ENCODE data around the gene CPM.
A peak's percentile ranks its signal among the peaks of the same experiment; 100 is the strongest.

CPM gene

DNA sequence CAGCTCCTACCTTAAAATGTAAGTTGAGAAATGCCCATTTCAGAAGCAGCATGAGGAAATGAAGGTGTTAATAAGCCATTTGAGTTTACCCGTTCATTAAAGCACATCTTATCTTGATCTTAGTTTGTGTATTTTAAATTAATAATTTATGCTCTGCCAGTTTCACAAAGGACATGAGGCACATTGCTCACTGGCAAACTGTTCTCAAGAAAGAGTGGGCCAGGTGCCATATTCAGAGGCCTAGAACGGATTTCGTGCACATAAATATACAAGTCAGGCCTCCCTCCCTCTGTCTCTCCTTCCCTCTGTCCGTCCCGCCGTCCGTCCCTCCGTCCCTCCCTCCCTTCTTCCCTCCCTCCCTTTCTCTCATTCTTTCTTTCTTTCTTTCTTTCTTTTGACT, 29.5 kb downstream of the CPM start:
- no peak for DNase-seq

DNA sequence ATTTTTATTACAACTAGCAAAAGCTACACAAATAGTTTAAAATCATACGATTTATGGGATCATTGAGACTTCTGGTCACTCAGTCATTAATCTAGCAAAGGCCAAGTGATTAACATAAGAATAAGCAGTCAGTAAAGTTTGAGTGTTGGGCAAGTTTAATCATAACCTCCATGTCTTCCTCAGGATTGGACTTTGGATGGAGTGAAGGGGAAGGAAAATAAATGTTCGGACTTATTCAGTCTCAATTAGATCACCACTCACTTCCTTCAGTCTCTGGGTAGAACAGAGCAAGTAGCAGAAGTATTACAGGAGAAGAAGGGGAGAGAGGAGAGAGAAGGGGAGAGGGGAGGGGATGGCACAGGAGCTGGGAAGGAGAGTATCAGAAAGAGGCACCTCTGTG, 31.4 kb downstream of the CPM start:
- no peak for DNase-seq

DNA sequence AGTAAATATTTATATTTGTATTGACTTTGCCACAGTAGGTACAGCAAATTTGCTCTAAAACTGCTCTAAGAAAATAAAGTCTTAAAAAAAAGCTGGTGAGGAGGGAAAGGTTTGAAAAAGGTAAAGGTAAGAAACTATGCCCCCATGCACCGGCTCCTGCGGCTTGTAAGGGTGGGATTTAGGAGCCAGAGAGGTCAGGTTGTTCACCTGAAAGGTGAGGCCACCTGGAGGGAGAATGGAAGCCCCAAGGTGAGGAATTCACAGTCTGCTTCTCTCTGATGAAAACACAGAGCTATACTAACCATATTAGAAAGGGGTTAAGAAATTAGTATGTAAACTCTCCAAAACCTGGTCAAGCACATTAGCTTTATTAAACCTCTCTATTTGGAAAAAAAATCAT, 31.8 kb downstream of the CPM start:
- DNase-seq, result no peak

DNA sequence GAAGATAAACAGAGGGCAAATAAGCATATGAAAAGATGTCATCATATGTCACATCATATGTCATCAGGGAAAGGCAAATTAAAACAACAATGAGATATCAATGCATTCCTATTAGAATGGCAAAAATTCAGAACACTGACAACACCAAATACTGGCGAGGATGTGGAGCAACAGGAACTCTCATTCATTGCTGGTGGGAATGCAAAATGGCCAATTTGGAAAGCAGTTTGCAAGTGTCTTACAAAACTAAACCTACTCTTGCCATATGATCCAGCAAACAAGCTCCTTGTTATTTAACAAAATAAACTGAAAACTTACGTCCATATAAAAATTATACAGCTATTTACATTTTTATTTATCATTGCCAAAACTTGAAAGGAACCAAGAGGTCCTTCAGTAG, 32.7 kb downstream of the CPM start:
- DNase-seq, result no peak

DNA sequence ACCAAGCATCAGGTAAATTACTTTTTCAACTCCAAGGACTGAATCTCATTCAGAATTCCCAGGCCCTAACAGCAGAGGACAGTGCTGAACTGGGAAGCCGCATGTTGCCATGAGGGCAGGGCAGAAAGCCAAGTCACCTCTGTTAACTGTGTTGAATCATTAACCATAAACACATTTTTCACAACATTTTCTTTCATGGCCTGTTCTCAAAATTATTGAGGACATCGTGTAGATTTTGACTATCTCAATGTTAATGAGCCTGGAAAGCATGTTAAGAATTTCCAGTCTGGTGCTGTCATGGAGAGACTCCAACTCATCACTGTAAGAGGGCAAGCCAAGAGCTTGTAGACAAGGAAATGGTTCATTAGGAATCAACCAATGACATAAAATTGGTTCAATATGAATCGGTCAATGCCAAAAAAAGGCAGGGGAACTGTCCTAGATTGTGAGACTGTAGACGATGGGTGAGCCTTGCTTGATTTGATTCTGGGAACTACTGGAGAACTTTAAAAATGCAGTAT, 33.7 kb downstream of the CPM start:
- no peak for DNase-seq

DNA sequence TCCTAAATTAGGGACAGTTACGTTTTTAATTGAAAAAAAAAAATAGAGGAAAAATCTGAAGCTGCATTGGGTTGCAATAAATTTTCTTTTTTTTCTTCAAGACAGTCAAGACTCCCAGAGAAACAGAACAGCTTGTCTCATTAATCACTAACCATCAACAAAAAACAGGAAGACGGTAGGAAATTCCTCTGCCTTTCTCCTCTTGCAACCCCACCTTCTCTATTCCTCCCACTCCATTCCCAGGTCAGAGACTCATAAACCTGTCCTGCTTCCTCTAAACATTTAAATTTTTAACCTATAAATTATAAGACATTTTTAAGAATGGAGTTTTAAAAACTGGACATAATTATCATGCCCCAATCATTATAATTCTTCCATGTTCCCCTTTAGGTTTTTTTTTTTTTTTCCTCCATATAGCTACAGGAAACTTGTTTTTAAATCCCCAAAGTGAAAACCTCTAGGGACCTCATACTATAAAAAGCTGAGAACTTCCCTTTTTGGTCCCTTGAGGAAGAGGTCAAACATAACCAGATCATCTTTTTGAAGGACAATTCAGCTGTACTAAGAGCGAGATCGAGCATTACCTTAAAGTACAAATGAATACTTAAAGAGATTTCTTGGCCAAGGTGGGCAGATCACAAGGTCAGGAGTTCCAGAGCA, 36.0 kb downstream of the CPM start:
- no peak for DNase-seq

DNA sequence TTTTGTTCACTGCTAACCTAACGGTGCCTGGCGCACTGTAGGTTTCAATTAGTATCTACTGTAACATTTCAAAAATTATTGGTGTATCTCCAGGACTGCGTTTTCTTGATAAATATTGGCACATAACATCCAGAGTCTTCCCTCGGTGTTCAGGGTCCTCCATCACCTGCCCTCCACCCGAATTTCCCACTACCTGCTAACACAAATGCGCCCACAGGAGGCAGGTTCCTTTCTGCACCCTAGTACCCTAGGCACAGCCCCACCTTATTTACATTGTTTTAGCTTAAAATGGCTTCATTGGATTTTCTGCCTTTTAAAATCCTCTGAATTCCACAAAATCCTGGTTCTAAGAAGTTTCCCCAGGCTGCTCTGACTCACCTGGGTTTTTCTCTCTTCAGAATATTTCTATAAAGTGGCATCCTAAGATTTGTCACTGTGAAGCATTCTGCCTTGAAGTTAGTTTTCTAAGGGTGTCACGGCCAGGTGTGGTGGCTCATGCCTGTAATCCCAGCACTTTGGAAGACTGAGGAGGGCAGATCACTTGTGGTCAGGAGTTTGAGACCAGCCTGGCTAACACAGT, 38.6 kb downstream of the CPM start:
- no peak for DNase-seq

DNA sequence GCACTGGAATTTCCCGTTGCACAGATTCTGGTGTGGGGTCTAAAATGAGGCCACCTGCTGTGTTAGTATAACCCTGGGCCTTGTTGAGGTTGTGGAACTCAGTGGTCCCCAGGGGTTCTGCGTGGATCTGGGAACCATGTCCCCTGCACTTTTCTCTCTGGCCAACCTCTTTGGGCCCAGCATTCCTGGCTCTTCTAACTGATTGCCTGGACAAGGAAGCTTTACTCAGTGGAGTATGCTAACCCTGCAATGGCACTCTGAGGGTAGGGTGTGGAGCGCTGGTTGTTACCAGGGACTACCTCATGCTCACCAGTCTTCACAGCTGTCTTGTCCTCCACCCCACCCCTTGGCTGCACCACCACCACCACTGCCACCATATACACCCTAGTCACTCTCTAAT, 39.2 kb downstream of the CPM start:
- DNase-seq, result no peak

DNA sequence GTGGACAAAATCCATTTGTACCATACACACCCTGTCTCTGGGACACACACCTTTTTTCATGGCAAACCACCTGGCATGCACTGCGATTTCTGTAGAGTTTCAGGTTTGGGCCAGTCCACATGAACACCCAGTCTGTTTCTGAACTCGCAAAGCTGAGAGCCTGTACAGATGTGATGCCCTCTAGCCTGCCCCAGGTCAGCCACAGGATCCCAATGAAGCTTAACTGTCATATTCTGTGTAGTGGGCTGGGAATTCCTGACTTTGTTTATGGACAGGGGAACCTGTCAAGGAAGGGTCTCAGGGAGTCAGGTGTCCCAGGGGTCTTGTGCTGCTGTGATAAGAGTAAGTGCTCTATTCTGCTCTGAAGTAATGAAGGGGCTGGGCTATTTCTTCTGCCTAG, 39.8 kb downstream of the CPM start:
- no peak for DNase-seq

DNA sequence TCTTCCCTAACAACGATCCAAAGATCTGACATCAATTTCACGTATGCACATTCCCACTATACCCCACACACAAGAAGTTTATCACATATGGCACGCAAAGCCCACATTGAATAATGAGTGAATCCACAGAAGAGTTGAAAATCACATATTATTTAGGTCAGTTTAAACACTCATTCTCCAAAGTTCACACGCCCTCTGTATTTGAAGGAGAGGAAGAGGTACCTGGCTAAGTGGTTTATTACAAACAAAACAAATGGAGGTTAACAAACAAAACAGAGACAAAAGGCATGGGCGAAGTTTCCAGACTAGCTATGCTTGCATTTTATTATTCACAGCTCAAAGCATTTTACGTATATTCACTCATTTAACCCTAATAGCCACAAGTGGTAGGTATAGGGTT, 41.8 kb downstream of the CPM start:
- DNase-seq, result no peak

DNA sequence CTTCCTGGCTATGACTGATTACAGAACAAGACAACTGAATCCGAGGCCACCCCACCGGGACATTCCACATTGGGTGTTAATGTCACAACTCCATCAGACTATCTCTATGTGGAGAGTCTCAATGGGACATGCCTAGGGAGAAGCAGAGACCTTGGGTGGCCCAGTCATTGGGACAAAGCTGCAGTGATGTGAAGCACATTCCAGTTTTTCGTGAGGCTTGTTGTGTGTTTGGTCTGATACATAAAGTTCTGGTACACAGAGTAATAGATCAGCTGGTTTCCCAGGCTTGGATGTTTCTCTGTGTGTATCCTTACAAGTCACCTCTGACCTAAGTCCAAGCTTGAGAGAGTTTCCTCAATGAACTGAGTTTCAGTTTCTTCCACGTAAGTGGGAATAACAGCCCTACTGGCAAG, 42.3 kb downstream of the CPM start:
- DNase-seq, result no peak

DNA sequence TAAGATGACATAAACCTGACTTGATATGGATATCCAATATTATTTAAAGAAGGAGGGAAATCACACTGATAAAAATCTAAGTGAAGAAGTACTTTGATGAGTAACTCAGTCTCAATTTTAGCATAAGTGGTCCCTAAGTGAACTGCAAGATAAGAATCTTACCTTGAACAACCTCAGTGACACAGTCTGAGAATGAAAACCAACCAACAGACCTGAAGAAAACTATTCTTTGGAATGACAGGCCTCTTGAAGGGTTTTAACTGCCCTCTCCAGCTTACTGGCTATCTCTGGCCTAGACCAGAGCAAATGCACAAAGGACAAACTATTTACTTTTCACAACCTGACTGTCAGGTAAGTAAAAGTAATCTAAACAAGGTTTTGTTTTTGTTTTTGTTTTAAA, 44.7 kb downstream of the CPM start:
- peak; percentile 71 for DNase-seq

DNA sequence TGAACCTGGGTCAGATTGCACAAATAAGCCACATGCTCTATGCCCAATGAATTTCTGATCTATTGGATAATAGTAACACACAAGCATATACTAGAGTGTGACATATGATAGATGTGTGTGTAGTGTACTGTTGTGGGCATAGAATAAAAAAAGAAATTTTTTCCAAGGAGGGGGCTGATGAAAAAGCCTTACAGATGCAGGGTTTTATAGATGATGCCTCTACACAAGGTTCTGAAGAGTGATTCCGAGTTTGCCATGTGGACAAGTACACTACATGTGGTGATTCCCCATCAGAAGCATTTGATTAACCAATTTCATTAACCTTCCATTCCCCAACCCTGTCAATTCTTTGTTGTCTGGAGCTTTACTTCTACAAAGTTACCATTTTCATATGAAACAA, 45.3 kb downstream of the CPM start:
- no peak for DNase-seq

DNA sequence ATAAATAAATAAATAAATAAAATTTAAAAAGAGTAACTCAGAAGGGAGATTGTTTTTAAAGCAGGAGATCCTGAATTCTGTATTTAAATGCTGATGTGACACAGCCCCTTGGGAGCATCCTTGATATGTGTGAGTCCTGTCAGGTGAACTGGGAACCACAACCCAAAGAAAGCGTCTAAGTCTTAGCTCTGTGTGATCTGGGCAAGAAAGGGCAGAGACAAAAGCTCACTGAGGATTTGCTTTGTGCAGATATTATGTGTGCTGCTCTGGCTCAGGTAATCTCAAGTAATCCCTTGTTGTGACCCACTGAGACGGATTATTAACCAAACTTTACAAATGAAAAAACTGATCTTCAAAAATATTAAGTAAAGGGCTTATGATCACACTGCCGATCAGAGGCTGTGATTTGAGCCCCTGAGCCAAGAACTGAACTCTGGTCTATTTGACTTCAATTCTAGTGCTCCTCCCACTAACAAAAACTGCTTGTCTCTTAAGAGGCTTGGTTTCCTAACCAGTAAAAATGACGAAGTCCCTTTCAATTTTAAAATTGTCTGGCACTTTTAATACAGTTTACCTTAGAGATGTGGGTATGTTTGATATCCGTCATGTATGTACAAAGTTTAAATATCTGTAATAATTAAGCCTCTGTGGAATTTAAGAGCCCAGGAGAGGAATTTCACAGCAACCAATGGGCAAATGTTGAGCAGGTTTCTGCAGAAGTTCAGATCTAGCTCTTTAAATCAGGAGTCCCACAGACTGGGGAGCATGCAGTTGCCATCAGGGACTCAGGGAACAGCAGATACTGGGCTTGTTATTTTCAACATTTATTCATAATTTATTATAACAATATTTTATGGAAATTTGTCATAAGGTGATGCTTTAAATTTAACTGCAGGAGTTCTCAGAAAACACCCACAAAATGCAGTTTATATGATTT, 46.1 kb downstream of the CPM start:
- no peak for DNase-seq

DNA sequence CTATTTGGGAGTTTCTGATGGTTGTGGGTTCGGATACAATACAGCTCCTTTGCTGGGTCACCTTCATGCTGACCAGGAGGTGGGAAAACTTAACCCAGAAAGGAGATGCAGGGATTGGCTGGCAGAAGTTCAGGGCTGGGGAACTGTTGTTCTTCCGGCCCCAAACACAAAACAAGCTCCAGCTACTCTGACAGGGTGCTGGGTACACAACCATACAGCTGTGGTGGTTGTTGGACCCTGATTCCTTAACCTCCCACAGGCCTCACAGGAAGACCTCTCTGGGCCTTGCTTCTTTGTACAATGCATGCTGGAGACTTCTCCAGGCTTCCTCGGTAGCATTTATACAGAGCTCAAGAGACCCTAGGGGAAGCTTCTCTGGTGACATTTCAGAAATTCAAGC, 47.6 kb downstream of the CPM start:
- DNase-seq, result no peak

DNA sequence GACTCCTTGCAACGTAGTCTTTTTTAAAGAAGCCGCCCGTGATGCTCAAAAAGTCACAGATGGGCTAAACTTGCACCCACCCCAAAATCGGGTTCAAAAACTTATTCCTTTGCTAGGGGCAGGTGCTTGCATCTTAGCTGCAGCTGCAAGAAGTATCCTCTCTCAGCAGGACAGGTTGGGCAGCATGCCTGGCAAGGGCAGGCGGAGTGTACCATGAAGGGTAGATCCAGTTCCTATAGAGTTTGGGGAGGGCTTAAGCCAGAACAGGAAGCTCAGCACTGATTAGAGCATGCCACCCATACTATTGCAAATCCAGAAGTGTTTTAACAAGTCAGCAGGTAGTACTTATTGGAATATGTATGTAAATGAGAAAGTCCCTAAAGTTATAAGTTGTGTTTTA, 48.7 kb downstream of the CPM start:
- no peak for DNase-seq

DNA sequence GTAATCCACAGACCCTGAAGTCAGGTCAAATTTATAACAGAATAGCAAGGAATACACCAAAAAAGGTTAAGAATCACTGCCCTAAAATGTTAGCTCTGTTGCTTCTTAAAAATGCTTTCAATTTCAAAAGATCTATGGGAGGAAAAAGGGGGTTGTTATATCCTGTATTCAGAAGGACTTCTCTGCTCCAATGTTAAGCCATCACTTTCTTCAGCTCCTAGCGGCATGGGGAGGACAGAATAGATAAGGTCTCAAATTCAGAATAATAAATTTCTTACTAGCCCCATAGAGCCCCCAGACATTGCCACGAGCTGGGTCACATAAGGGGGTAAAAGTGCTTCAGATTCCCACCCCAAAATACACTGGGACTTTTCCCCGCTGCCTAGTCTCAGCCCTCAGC, 49.8 kb downstream of the CPM start:
- DNase-seq, result no peak

DNA sequence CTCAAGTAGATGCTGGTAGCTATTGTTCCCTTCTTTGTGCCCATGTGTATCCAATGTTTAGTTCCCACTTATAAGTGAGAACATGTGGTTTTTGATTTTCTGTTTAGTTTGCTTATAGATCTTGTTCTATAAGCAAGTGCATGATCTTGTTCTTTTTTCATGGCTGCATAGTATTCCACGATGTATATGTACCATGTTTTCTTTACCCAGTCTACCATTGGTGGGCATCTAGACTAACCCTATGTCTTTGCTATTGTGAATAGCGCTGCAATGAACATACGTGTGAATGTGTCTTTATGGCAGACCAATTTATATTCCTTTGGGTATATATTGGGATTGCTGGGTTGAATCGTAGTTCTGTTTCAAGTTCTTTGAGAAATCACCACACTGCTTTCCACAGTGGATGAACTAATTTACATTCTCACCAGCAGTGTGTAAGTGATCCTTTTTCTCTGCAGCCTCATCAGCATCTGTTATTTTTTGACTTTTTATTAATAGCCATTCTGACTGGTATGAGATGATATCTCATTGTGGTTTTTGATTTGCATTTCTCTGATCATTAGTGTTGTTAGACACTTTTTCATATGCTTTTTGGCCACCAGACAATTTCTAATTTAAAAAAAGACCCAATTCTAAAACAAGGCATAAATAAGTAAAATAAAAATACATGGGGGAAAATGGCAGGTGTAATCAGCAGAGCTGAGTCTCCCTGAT, 50.6 kb downstream of the CPM start:
- no peak for DNase-seq

DNA sequence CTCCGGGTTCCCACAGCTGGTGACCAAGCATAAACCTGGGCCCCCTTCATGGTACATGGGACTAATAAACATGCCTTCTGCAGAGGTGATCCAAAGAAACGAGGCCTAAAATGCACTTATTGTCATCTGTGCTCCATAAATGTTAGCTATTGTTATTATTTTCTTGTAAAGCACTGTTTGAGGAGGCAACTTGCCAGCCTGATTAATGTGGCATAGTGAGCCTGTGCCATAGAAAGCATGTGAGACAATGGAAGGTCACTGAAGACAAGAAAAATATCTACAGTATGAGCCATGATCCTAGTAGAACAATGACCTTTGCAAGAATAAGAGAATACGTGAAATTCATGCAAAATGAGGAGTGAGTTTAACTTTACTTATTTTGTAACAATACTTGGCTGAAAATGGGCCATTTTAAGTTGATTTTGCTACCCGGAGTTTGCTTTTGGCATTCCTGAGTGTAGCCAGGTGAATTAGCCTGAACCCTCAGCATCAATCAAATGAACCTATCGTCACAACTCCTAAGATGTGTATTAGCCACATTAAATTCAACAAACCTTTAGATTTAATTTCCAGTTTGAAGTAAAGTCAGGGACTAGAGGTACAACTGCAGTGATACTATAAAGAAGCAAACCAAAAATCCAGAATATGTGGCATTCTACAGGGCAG, 52.2 kb downstream of the CPM start:
- DNase-seq, result no peak

DNA sequence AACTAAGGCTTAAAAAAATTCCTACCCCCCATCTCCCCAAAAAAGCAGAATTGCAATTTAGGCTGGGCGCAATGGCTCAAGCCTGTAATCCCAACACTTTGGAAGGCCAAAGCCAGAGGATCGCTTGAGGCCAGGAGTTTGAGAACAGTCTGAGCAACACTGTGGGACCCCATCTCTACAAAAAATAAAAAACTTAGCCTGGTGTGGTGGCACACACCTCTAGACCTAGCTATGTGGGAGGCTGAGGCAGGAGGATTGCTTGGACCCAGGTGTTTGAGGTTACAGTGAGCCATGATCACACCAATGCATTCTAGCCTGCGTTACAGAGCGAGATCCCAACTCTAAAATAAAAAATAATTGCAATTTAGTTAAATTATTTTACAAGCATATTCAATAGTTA, 54.1 kb downstream of the CPM start:
- no peak for DNase-seq

DNA sequence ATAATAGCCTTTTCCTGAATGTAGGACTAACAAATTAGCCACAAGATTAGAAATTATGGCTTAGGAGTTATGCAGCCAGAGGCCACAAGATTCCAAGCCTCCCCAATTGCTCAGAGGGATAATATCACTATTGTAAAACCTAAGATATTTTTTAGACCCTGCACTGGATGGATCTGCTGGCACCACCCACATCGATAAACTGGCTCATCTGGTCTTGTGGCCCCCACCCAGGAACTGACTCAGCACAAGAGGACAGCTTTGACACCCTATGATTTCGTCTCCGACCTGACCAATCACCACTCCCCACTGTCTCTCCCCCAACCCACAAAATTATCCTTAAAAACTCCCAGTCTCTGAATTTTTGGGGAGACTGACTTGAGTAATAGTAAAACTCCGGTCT, 54.7 kb downstream of the CPM start:
- DNase-seq, result no peak

DNA sequence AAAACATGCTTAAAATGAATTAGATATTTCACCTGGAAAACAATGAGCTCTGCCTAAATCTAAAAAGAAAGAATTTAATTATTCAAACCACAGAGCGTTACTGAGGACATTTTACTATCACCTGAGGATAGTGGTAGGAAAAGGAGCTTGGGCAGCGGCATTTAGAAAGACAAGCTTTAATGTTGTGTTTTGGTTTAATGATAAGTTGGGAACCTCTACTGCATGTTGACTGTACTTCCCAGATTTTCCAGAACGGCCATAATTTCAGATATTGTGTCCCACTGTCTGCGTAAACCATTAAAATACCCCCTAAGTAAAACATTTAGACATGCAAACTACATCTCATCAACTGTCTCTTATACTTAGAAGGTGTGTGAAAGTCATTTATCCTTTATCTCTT, 55.4 kb downstream of the CPM start:
- no peak for DNase-seq

DNA sequence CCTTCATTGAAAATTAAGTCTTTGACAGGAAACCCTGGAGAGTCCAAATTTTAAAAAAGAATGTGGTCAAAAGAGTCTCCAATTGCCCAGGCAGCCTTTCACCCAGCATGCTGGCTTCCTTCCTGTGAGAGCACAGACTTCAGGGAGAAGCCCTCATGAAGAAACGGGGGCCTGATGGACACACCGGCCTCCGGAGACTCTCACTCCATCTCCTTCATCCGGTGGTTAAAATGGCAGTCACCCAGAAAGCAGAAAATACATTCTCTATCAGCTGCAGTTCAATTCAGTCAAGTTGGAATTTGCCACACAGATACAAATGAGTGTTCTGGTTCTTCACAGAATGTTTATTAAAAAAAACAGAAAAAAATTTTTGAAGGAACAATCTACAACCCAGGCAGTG, 56.5 kb downstream of the CPM start:
- no peak for DNase-seq
